ENCODE measurements around the gene CSNK1G1.

GRCh38 chr15:64121614-64122013, 234.4 kb downstream of the CSNK1G1 start:
- no peak for TF ChIP-seq CTCF (conservative IDR thresholded peaks at IDR 0.05 in 1 of 2, IDR thresholded peaks at IDR 0.05 in 1 of 2; ENCODE audit: low read depth in 1 of 2, low read length in 2 of 2)
- TF ChIP-seq EZH2 (IDR thresholded peaks at IDR 0.05; ENCODE audit: low read length, missing control alignments): no peak
